PC-9 (cell line): ENCODE data around the gene PLA2G4C. TPM values are rescaled to one million over a fixed set of nuclear protein-coding genes. Genes with fewer than 3 reads are reported as not detected.

ENCODE experiments used
- Bru-seq: library from RNA; stranded (reverse); fragments of 400-500 nt; gene quantifications from one replicate; lab custom pipeline; 2021; lab: Mats Ljungman, UMichigan
- BruChase-seq, 2 experiments: library from RNA; stranded (reverse); fragments of 400-500 nt; gene quantifications; one replicate each; lab custom pipeline; 2021; lab: Mats Ljungman, UMichigan
- BruUV-seq: library from RNA; stranded (reverse); fragments of 400-500 nt; replicated peaks from 2 replicates; lab custom pipeline; 2021; lab: Mats Ljungman, UMichigan
- CTCF ChIA-PET: fragments of 300-600 bp; sonication (Branson Sonifier 250); formaldehyde crosslinking; loops from one replicate; lab custom pipeline; 2022; ENCODE audit warnings: antibody characterized with exemption; lab: Charles Lee
- POLR2A ChIA-PET: fragments of 300-600 bp; sonication (Branson Sonifier 250); formaldehyde crosslinking; loops from one replicate; lab custom pipeline; 2022; ENCODE audit warnings: antibody characterized with exemption; ENCODE audit not compliant: unreplicated experiment; lab: Charles Lee
- DNase-seq, 2 experiments: peaks; one replicate each; pipeline versions ENCODE4 v3.0.0 to v3.0.0-alpha.2; 2015 to 2022; ENCODE audit warnings: mixed read lengths in 1 of 2
- H2AFZ ChIP-seq: fragments of 200-600 bp; sonication (generic); 2 replicates; pipeline ENCODE4 v1.8.1; 2017; ENCODE audit warnings: antibody characterized with exemption
- H3F3A ChIP-seq: fragments of 200-600 bp; sonication (generic); 2 replicates; pipeline ENCODE4 v1.8.1; 2017; ENCODE audit warnings: antibody characterized with exemption, mild to moderate bottlenecking, low read depth; ENCODE audit not compliant: insufficient read depth
- H3K27ac ChIP-seq: fragments of 200-600 bp; sonication (generic); 2 replicates; pipeline ENCODE4 v1.6.1; 2016; ENCODE audit warnings: mixed run types
- H3K27me3 ChIP-seq: fragments of 200-600 bp; sonication (generic); 2 replicates; pipeline ENCODE4 v1.6.1; 2016; ENCODE audit warnings: low read depth, mixed run types; ENCODE audit not compliant: insufficient read depth
- H3K36me3 ChIP-seq: fragments of 200-600 bp; sonication (generic); 2 replicates; pipeline ENCODE4 v1.6.1; 2016; ENCODE audit warnings: low read depth, mixed run types
- H3K4me1 ChIP-seq: fragments of 200-600 bp; sonication (generic); replicated peaks from 2 replicates; pipeline ENCODE4 v1.6.1; 2016; ENCODE audit warnings: mixed run types; ENCODE audit not compliant: insufficient read depth
- H3K4me2 ChIP-seq: fragments of 200-600 bp; sonication (generic); 2 replicates; pipeline ENCODE4 v1.6.1; 2017; ENCODE audit warnings: mixed run types
- H3K4me3 ChIP-seq: fragments of 200-600 bp; sonication (generic); 2 replicates; pipeline ENCODE4 v1.6.1; 2016; ENCODE audit warnings: mixed run types
- H3K79me2 ChIP-seq: fragments of 200-600 bp; sonication (generic); 2 replicates; pipeline ENCODE4 v1.6.1; 2017; ENCODE audit warnings: low read depth, mixed run types
- H3K9me2 ChIP-seq: fragments of 200-600 bp; sonication (generic); 2 replicates; pipeline ENCODE4 v1.8.1; 2017; ENCODE audit warnings: mild to moderate bottlenecking; ENCODE audit not compliant: insufficient read depth
- H3K9me3 ChIP-seq: fragments of 200-600 bp; sonication (generic); 2 replicates; pipeline ENCODE4 v1.8.1; 2016; ENCODE audit warnings: low read depth; ENCODE audit not compliant: insufficient read depth
- H4K20me1 ChIP-seq: fragments of 200-600 bp; sonication (generic); 2 replicates; pipeline ENCODE4 v1.8.1; 2017; ENCODE audit not compliant: insufficient read depth
- EZH2 ChIP-seq: fragments of 200-600 bp; sonication (generic); IDR thresholded peaks from 2 replicates; pipeline ENCODE4 v1.8.0; 2017; ENCODE audit warnings: antibody characterized with exemption, low read depth
- intact Hi-C: fragments of 100-400 bp; cut with micrococcal nuclease; formaldehyde crosslinking; loops from one replicate; pipeline ENCODE4 v1.10.0; 2022; ENCODE audit not compliant: unreplicated experiment
- long read RNA-seq: library from polyadenylated mRNA; stranded (forward); transcript quantifications from one replicate; pipeline ENCODE4 v2.0.0, GENCODE V29; 2022
- total RNA-seq: library from RNA; stranded (reverse); gene quantifications from 2 replicates; pipeline ENCODE4 v1.2.3, GENCODE V29; 2021
- TF ChIP-seq, protein P1 (sequence below): fragments of 200-600 bp; sonication (generic); conservative IDR thresholded peaks from 2 replicates; pipeline ENCODE4 v1.6.1; 2017; ENCODE audit warnings: mixed run types, antibody characterized with exemption, mild to moderate bottlenecking, moderate library complexity

The PLA2G4C gene, protein sequence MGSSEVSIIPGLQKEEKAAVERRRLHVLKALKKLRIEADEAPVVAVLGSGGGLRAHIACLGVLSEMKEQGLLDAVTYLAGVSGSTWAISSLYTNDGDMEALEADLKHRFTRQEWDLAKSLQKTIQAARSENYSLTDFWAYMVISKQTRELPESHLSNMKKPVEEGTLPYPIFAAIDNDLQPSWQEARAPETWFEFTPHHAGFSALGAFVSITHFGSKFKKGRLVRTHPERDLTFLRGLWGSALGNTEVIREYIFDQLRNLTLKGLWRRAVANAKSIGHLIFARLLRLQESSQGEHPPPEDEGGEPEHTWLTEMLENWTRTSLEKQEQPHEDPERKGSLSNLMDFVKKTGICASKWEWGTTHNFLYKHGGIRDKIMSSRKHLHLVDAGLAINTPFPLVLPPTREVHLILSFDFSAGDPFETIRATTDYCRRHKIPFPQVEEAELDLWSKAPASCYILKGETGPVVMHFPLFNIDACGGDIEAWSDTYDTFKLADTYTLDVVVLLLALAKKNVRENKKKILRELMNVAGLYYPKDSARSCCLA
- 1.2 TPM in 1 of 2 replicates, not detected in the other for total RNA-seq
- percentile 8 among the genes with signal in this experiment for Bru-seq, nascent RNA
- BruChase-seq, experiment 1, labeled RNA remaining after a 2-hour chase, result percentile 10 among the genes with signal in this experiment
- BruChase-seq, experiment 2, labeled RNA remaining after a 6-hour chase, result percentile 11 among the genes with signal in this experiment
- long read RNA-seq, result 0 reads

DNA sequence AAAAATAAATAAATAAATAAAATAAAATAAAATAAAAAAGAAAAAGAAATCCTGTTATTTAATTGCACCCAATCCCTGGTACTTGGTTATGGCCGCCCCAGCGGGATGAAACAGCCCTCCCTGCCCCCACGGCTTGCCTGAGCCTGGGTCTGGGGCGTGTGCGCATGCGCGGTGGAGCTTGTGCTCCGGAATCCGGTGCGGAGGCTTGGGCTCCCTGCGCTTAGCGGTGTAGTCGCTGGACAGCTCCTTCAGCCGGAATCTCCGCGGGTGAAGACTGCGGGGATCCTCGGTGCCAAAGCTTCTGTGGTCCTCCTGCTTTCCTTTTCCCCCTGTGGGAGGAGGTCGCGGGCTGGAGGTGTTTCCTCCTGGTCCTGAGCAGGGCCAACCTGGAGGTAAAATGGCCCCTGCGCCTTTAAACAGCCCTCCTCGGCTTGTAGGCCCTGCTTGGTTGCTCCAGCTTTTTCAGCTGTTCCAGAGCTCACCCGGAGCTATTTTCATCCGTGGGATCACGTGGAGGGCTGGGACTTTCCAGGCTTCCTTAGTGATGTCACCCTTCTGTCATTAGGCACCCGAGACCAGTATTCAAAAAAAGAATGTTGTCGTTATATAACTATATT is at the start of gene PLA2G4C:
PLA2G4C (minus strand) TSS at position 468 of the 617 bp plus-strand sequence. CDS start 4,288 bp downstream, outside the sequence.
- H4K20me1 ChIP-seq, result no peaks in the 10 kb centered on the region
- H3K9me2 ChIP-seq, result no peaks in the 10 kb centered on the region
- peak within 1 kb of the TSS; percentile 76 for H2AFZ ChIP-seq
- no peaks in the 10 kb centered on the region for H3K79me2 ChIP-seq
- peak within 1 kb of the TSS; percentile 85 for H3K4me2 ChIP-seq
- H3K4me1 ChIP-seq, result peaks cover 7% of the 10 kb centered on the region; the same call in 1 of the 2 replicates
- no peaks in the 10 kb centered on the region for H3K9me3 ChIP-seq
- DNase-seq, result peak; percentile 70 to 76
- H3K27me3 ChIP-seq, result no peaks in the 10 kb centered on the region
- intact Hi-C loops, result no loop called here
- peaks cover 19% of the 10 kb centered on the region; the same call in 1 of the 2 replicates for H3F3A ChIP-seq
- peak within 1 kb of the TSS; percentile 62 for H3K4me3 ChIP-seq
- POLR2A ChIA-PET, result interaction anchor here (0.5 to 0.9 kb wide), 8 partner anchors 9 to 947 kb away, joined by 3 to 18 read pairs (median 4); partner anchors contain the start of gene CGB7
- peak within 1 kb of the TSS; percentile 18 for H3K27ac ChIP-seq
- CTCF ChIA-PET, result interaction anchor here (0.6 to 0.7 kb wide), 2 partner anchors 231 to 474 kb away, joined by 3 to 5 read pairs; no protein-coding TSS in a partner anchor
- no peak for TF ChIP-seq EZH2
- TF ChIP-seq, protein P1, sequence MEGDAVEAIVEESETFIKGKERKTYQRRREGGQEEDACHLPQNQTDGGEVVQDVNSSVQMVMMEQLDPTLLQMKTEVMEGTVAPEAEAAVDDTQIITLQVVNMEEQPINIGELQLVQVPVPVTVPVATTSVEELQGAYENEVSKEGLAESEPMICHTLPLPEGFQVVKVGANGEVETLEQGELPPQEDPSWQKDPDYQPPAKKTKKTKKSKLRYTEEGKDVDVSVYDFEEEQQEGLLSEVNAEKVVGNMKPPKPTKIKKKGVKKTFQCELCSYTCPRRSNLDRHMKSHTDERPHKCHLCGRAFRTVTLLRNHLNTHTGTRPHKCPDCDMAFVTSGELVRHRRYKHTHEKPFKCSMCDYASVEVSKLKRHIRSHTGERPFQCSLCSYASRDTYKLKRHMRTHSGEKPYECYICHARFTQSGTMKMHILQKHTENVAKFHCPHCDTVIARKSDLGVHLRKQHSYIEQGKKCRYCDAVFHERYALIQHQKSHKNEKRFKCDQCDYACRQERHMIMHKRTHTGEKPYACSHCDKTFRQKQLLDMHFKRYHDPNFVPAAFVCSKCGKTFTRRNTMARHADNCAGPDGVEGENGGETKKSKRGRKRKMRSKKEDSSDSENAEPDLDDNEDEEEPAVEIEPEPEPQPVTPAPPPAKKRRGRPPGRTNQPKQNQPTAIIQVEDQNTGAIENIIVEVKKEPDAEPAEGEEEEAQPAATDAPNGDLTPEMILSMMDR, result no peak
- no TSS peak for BruUV-seq
- no peaks in the 10 kb centered on the region for H3K36me3 ChIP-seq

DNA sequence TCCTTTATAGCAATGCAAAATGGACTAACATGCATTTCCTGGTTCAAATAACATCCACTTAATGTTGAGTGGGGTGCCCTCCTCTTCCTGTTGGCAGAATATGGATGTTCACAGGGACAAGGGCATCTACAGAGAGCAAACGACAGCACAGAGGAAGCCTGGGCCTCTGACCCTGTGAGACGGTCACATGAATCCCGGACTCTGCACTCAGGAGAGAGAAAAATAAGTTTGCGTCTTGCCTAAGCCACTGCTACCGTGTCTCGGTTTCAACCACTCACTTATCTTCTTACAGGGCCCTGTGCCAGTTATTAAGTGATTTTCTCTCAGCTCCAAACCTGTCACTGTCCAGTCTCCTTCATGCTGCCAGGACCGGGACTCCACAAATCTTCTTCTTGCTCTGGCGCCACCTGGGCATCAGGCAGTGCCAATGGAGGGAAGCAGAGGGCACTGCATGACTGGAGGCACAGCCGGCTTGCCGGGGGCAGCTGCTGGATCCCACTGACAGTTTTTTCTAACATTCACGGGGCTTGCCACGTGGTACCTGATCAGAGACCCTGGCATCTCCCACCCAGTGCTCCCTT is 47.7 kb upstream of the PLA2G4C start:
- Histone ChIP-seq H3K27ac (no peak overlapping the region), H3K4me3 (no peak overlapping the region), H3K36me3 (0 out of 2 replicates have a peak, but pooled peaks cover under 1% of the 10 kb centered on the region), H3F3A (0 out of 2 replicates have a peak, but pooled peaks cover under 1% of the 10 kb centered on the region), H3K27me3 (no peaks in the 10 kb centered on the region), H3K4me2 (no peak overlapping the region), H3K4me1 (no peaks in the 10 kb centered on the region), H2AFZ (no peak overlapping the region), H4K20me1 (no peaks in the 10 kb centered on the region), H3K79me2 (no peaks in the 10 kb centered on the region), H3K9me2 (no peaks in the 10 kb centered on the region), H3K9me3 (no peaks in the 10 kb centered on the region)
- POLR2A ChIA-PET, result no interaction called here
- TF ChIP-seq, protein P1, result no peak; the same call in 1 of the 2 replicates
- no peak for DNase-seq
- no TSS peak for BruUV-seq
- CTCF ChIA-PET, result no interaction called here
- intact Hi-C loops, result no loop called here
